Panc1 (cell line): Measurements from ENCODE around the gene UBR2.

ENCODE experiments used
- CTCF ChIP-seq: fragments of 450-650 bp; IDR thresholded peaks from 2 replicates; pipeline ENCODE4 v1.5.1; 2017; ENCODE audit warnings: mild to moderate bottlenecking
- POLR2AphosphoS5 ChIP-seq: IDR thresholded peaks from 2 replicates; pipeline ENCODE4 v1.6.1; 2012; ENCODE audit warnings: mild to moderate bottlenecking, low read depth, low read length, moderate library complexity
- REST ChIP-seq, 2 experiments: IDR thresholded peaks; 2 replicates each; pipeline ENCODE4 v1.6.1; 2011 to 2012; ENCODE audit warnings: low read depth in 2 of 2, control low read depth in 1 of 2, low read length in 1 of 2, mild to moderate bottlenecking in 1 of 2, moderate library complexity in 1 of 2; ENCODE audit not compliant: insufficient read depth in 1 of 2

GRCh38 chr6:42539135-42539534, 24.7 kb upstream of the UBR2 start:
- no peak for TF ChIP-seq CTCF
- no peak for TF ChIP-seq POLR2AphosphoS5
- TF ChIP-seq REST (IDR thresholded peaks at IDR 0.05; ENCODE audit: insufficient read depth in 1 of 2, low read depth in 2 of 2, low read length in 1 of 2): no peak
